NB4 (cell line): Measurements from ENCODE around the gene RANBP3L.

Experiments used
- DNase-seq: peaks from one replicate; pipeline ENCODE4 v3.0.0; 2010; ENCODE audit warnings: low read depth
- H3K4me3 ChIP-seq: one replicate; pipeline ENCODE4 v1.5.1; 2011; ENCODE audit warnings: mild to moderate bottlenecking, low read depth, low read length, moderate library complexity
- CTCF ChIP-seq: IDR thresholded peaks from one replicate; pipeline ENCODE4 v1.5.1; 2012; ENCODE audit warnings: low read depth, low read length
- MAX ChIP-seq: IDR thresholded peaks from 2 replicates; pipeline ENCODE4 v1.6.1; 2011; ENCODE audit warnings: low read depth, low read length
- MYC ChIP-seq: IDR thresholded peaks from 2 replicates; pipeline ENCODE4 v1.6.1; 2011; ENCODE audit warnings: low read depth, low read length
- POLR2A ChIP-seq: IDR thresholded peaks from 2 replicates; pipeline ENCODE4 v1.6.1; 2011; ENCODE audit warnings: mild to moderate bottlenecking; ENCODE audit not compliant: insufficient read length; ENCODE audit errors: extremely low read depth

The RANBP3L gene

GRCh38 chr5:36250427-36250826 lies 51.3 kb downstream of the RANBP3L start:
- no peak for DNase-seq
- H3K4me3 ChIP-seq: no peak overlapping the region
- TF ChIP-seq MYC (no peak), POLR2A (no peak), CTCF (no peak), MAX (no peak)

GRCh38 chr5:36246036-36246800 lies 55.5 kb downstream of the RANBP3L start:
- TF ChIP-seq POLR2A: no peak
- TF ChIP-seq CTCF: no peak
- TF ChIP-seq MAX: no peak
- no peak for TF ChIP-seq MYC
- H3K4me3 ChIP-seq: no peak overlapping the region
- no peak for DNase-seq

GRCh38 chr5:36244076-36244475 lies 57.6 kb downstream of the RANBP3L start:
- DNase-seq: no peak
- no peak overlapping the region for H3K4me3 ChIP-seq
- TF ChIP-seq CTCF: no peak
- TF ChIP-seq POLR2A: no peak
- no peak for TF ChIP-seq MYC
- TF ChIP-seq MAX: no peak

GRCh38 chr5:36243653-36244052 lies 58.0 kb downstream of the RANBP3L start:
- no peak for TF ChIP-seq CTCF
- TF ChIP-seq POLR2A: no peak
- TF ChIP-seq MAX: no peak
- TF ChIP-seq MYC: no peak
- DNase-seq: no peak
- H3K4me3 ChIP-seq: no peak overlapping the region

- no peak for TF ChIP-seq MAX
- TF ChIP-seq CTCF: no peak
- no peak for TF ChIP-seq MYC
- no peak for TF ChIP-seq POLR2A
- DNase-seq: peak; percentile 23
- peak overlapping the region; percentile 21 for H3K4me3 ChIP-seq
These were observed 58.9 kb downstream of the RANBP3L start for GRCh38 chr5:36242534-36243485.
